ENCODE data around the gene AP3S1.

DNA sequence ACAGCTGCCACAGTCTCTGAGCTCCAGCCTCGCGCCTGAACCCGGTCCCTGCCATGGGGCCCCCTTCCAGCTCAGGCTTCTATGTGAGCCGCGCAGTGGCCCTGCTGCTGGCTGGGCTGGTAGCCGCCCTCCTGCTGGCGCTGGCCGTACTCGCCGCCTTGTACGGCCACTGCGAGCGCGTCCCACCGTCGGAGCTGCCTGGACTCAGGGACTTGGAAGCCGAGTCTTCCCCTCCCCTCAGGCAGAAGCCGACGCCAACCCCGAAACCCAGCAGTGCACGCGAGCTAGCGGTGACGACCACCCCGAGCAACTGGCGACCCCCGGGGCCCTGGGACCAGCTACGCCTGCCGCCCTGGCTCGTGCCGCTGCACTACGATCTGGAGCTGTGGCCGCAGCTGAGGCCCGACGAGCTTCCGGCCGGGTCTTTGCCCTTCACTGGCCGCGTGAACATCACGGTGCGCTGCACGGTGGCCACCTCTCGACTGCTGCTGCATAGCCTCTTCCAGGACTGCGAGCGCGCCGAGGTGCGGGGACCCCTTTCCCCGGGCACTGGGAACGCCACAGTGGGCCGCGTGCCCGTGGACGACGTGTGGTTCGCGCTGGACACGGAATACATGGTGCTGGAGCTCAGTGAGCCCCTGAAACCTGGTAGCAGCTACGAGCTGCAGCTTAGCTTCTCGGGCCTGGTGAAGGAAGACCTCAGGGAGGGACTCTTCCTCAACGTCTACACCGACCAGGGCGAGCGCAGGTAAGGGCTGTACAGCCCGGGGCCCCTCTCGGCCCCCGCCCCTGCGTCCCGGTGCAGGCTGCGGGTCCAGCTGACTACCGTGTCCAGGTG, 121.0 kb downstream of the AP3S1 start:
- TF ChIP-seq, protein P1, sequence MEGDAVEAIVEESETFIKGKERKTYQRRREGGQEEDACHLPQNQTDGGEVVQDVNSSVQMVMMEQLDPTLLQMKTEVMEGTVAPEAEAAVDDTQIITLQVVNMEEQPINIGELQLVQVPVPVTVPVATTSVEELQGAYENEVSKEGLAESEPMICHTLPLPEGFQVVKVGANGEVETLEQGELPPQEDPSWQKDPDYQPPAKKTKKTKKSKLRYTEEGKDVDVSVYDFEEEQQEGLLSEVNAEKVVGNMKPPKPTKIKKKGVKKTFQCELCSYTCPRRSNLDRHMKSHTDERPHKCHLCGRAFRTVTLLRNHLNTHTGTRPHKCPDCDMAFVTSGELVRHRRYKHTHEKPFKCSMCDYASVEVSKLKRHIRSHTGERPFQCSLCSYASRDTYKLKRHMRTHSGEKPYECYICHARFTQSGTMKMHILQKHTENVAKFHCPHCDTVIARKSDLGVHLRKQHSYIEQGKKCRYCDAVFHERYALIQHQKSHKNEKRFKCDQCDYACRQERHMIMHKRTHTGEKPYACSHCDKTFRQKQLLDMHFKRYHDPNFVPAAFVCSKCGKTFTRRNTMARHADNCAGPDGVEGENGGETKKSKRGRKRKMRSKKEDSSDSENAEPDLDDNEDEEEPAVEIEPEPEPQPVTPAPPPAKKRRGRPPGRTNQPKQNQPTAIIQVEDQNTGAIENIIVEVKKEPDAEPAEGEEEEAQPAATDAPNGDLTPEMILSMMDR (IDR thresholded peaks at IDR 0.05): peak in 1 of 6 experiments; percentile 4
- TF ChIP-seq POLR2A (IDR thresholded peaks at IDR 0.05): no peak

Data from adrenal gland (tissue), 5 donors.